Liver (tissue), 3 donors: Measurements from ENCODE around the gene ST8SIA1.

ENCODE experiments used
- CTCF ChIP-seq: fragments of 150-350 bp; IDR thresholded peaks from 2 replicates; pipeline ENCODE4 v1.5.1; 2017; ENCODE audit warnings: improper control_type of control experiment, low read depth, low read length; ENCODE audit not compliant: missing input control
- MAX ChIP-seq: IDR thresholded peaks from 2 replicates; pipeline ENCODE4 v1.6.1; 2016; ENCODE audit warnings: antibody characterized with exemption
- SP1 ChIP-seq: IDR thresholded peaks from 2 replicates; pipeline ENCODE4 v1.6.1; 2018; ENCODE audit warnings: antibody characterized with exemption, mild to moderate bottlenecking
- YY1 ChIP-seq: IDR thresholded peaks from 2 replicates; pipeline ENCODE4 v1.6.1; 2016; ENCODE audit warnings: antibody characterized with exemption, mild to moderate bottlenecking
- ZBTB33 ChIP-seq: IDR thresholded peaks from 2 replicates; pipeline ENCODE4 v1.6.1; 2016; ENCODE audit warnings: antibody characterized with exemption
- donor health status: healthy.
- donor health status: healthy.

- TF ChIP-seq CTCF (no peak), YY1 (no peak), SP1 (no peak), MAX (no peak), ZBTB33 (no peak)
Measured at GRCh38 chr12:22353615-22354325, 19.3 kb upstream of the ST8SIA1 start.
